Activated CD8-positive, alpha-beta memory T cell treated with anti-CD3 and anti-CD28 coated beads, Interleukin-2, amount 50 U/mL, for 4 hours (primary cell): ENCODE measurements around the gene OSBPL1A.

Source experiments
- DNase-seq: peaks from one replicate; pipeline ENCODE4 v3.0.0-alpha.2; 2020

OSBPL1A gene

GRCh38 chr18:24112874-24113615 lies 284.6 kb downstream of the OSBPL1A start:
- DNase-seq = no peak

- DNase-seq = no peak
These were observed 285.2 kb downstream of the OSBPL1A start for GRCh38 chr18:24112464-24112863.
